Left lung (tissue), 10 donors: Measurements from ENCODE around the gene MARK2. TPM values are rescaled to one million over a fixed set of nuclear protein-coding genes. Genes with fewer than 3 reads are reported as not detected.

Experiments used
- ATAC-seq: fragments of 200-7000 bp; cut with Tn5 transposase; one replicate; pipeline ENCODE4 v1.9.1; 2020; ENCODE audit warnings: moderate library complexity
- DNase-seq, 4 donors: peaks; one replicate each; pipeline ENCODE4 v3.0.0-alpha.2; 2013 to 2020
- H3K27ac ChIP-seq, 2 donors: fragments of 200-600 bp; sonication (generic) in 1 of 2; one replicate each; pipeline versions ENCODE4 v1.5.0 to v1.8.0; 2020 to 2021
- H3K27me3 ChIP-seq, 2 donors: fragments of 200-600 bp; sonication (generic) in 1 of 2; one replicate each; pipeline versions ENCODE4 v1.5.0 to v1.8.0; 2020 to 2021
- H3K36me3 ChIP-seq, 2 donors: fragments of 200-600 bp; sonication (generic) in 1 of 2; one replicate each; pipeline versions ENCODE4 v1.5.0 to v1.8.0; 2020 to 2021
- H3K4me1 ChIP-seq, 2 donors: fragments of 200-600 bp; one replicate each; pipeline ENCODE4 v1.8.0; 2021
- H3K4me3 ChIP-seq, 2 donors: fragments of 200-600 bp; sonication (generic) in 1 of 2; one replicate each; pipeline versions ENCODE4 v1.5.0 to v1.8.0; 2020 to 2021; ENCODE audit warnings: mild to moderate bottlenecking in 1 of 2
- H3K9me3 ChIP-seq, 2 donors: fragments of 200-600 bp; sonication (generic) in 1 of 2; one replicate each; pipeline versions ENCODE4 v1.5.0 to v1.8.0; 2020 to 2021
- CTCF ChIP-seq, 2 donors: fragments of 200-600 bp; sonication (generic) in 1 of 2; IDR thresholded peaks; one replicate each; pipeline versions ENCODE4 v1.5.0 to v1.8.0; 2021; ENCODE audit warnings: antibody characterized with exemption in 2 of 2
- intact Hi-C, 2 donors: fragments of 100-400 bp; cut with DNase I; formaldehyde crosslinking; loops; one replicate each; pipeline versions ENCODE4 v1.11.2 to v1.14.2; 2022
- polyA plus RNA-seq, 6 donors: library from polyadenylated mRNA; unstranded; fragments of 120-200 nt; gene quantifications; one replicate each; pipeline ENCODE4 v1.2.1, GENCODE V29; 2013; ENCODE audit not compliant: insufficient read length in 6 of 6
- total RNA-seq, 2 donors: library from RNA; stranded (reverse); fragmentation: NEBNext Ultra II Directional; extraction: Animal tissue kit (Norgen Biotek cat#: 25700); gene quantifications; one replicate each; pipeline ENCODE4 v1.2.1, GENCODE V29; 2021
- donor health status: DM: no; HTN: yes; CAD: no.
- donor health status: DM: no; HTN: no; CAD: no.

The MARK2 gene
- total and polyA plus RNA-seq, 8 donors, result 29.0 to 45.5 (median 33.6) TPM

DNA sequence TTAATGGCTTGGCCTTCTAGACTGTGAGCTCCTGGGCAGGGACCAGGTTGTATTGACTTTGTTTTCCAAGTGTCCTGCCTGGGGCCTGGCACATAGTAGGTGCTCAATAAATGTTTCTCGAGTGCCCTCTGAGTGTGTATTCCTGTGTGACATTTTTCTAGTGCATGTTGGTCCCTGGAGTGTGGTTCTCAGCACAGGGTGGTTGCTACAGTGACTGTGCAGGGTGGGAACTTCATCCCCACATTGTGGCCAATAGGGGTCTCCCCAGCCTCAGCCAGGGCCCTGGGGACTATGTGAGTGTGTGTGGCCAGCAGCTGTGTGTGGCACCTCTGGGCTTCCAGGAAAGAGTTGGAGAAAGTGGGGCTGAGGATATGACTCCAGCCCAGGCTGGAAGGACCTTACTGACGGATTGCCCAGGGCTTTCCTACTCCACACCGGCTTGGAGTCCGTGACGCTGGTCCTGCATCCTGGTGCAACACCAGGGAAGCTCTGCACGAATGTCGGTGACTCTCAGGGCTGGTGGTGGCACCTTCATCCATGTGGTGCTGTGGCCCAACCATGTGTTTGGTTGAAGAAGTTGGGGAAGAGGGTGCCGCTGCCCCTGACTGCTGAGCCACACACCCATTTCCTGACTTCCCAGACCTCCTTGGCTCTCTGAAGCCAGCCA lies 9.0 kb upstream of the MARK2 start:
- no peak overlapping the region for H3K27ac ChIP-seq
- H3K9me3 ChIP-seq, result no peaks in the 10 kb centered on the region
- no peak overlapping the region for H3K4me3 ChIP-seq
- no peaks in the 10 kb centered on the region for H3K4me1 ChIP-seq
- peak in 1 of 4 donors; percentile 28 for DNase-seq
- intact Hi-C loops, result loop anchor here (10.0 kb wide), 2 partner anchors 115 to 325 kb away; no protein-coding TSS in a partner anchor
- peak; percentile 64 for ATAC-seq
- no peak for TF ChIP-seq CTCF (IDR thresholded peaks at IDR 0.05)
- peaks cover 0 to 28% of the 10 kb centered on the region in 2 donors for H3K36me3 ChIP-seq
- H3K27me3 ChIP-seq, result no peaks in the 10 kb centered on the region

DNA sequence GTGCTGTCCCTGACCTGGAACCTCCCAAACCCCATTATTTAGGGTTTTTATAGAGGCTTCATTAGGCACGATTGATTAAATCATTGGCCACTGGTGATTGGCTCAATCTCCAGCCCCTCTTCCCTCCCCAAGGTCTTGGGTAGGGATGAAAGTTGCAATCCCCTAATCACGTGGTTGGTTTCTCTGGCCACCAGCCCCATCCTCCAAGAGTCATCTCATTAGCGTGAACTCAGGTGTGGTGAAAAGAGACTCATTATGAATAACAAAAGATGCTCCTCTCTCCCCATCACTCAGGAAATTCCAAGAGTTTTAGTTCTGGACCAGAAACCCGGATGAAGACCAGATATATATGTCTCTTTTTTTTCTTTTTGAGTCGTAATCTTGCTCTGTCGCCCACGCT lies 7.6 kb upstream of the MARK2 start:
- TF ChIP-seq CTCF (IDR thresholded peaks at IDR 0.05), result no peak
- ATAC-seq (no peak), DNase-seq (no peak)
- Histone ChIP-seq H3K4me3 (no peak overlapping the region), H3K27me3 (no peaks in the 10 kb centered on the region), H3K4me1 (no peaks in the 10 kb centered on the region), H3K36me3 (peaks cover 0 to 15% of the 10 kb centered on the region in 2 donors), H3K27ac (no peak overlapping the region), H3K9me3 (no peaks in the 10 kb centered on the region)
- intact Hi-C loops, result loop anchor here (10.0 kb wide), 2 partner anchors 113 to 323 kb away; no protein-coding TSS in a partner anchor

- intact Hi-C loops, result loop anchor here (10.0 kb wide), 2 partner anchors 112 to 322 kb away; no protein-coding TSS in a partner anchor
Measured at GRCh38 chr11:63832336-63832735, 6.6 kb upstream of the MARK2 start.

GRCh38 chr11:63833048-63833447 lies 5.9 kb upstream of the MARK2 start:
- intact Hi-C loops, result loop anchor here (10.0 kb wide), 2 partner anchors 112 to 322 kb away; no protein-coding TSS in a partner anchor

More at GRCh38 chr11:63832336-63832735, 6.6 kb upstream of the MARK2 start:
- H3K27me3 ChIP-seq, result no peaks in the 10 kb centered on the region
- no peak for ATAC-seq
- H3K9me3 ChIP-seq, result no peaks in the 10 kb centered on the region
- peaks cover under 1 to 5% of the 10 kb centered on the region in 2 donors for H3K4me1 ChIP-seq
- H3K36me3 ChIP-seq, result peaks cover 0 to 5% of the 10 kb centered on the region in 2 donors
- no peak overlapping the region for H3K4me3 ChIP-seq
- no peak for TF ChIP-seq CTCF (IDR thresholded peaks at IDR 0.05)
- DNase-seq, result peak in 1 of 4 donors; percentile 51
- no peak overlapping the region for H3K27ac ChIP-seq

More at GRCh38 chr11:63833048-63833447, 5.9 kb upstream of the MARK2 start:
- H3K27me3 ChIP-seq, result no peaks in the 10 kb centered on the region
- no peak overlapping the region for H3K4me3 ChIP-seq
- no peaks in the 10 kb centered on the region for H3K9me3 ChIP-seq
- ATAC-seq (no peak), DNase-seq (peak in 1 of 4 donors; percentile 3)
- peaks cover 8 to 12% of the 10 kb centered on the region in 2 donors for H3K4me1 ChIP-seq
- peaks cover 0 to 5% of the 10 kb centered on the region in 2 donors for H3K36me3 ChIP-seq
- no peak overlapping the region for H3K27ac ChIP-seq
- TF ChIP-seq CTCF (IDR thresholded peaks at IDR 0.05), result no peak
